GM21717 (cell line): ENCODE measurements around the gene HEYL.
A peak's percentile ranks its signal among the peaks of the same experiment; 100 is the strongest.
"Not testable (repeated sequence)": the region's sequence is repeated elsewhere in the genome, so short reads cannot be mapped to it uniquely, and the experiment has no call there.

Source experiments
- ATAC-seq: cut with Tn5 transposase; IDR thresholded peaks from one replicate; pipeline ENCODE4 v1.9.1; 2021; ENCODE audit warnings: mild to moderate bottlenecking, moderate library complexity; ENCODE audit not compliant: unreplicated experiment

Gene HEYL

GRCh38 chr1:39613250-39613649 lies 26.2 kb downstream of the HEYL start:
- ATAC-seq = no peak

GRCh38 chr1:39609618-39610331 lies 29.7 kb downstream of the HEYL start:
- ATAC-seq = no peak

GRCh38 chr1:39608921-39609320 lies 30.5 kb downstream of the HEYL start:
- ATAC-seq = no peak

GRCh38 chr1:39603677-39604076 lies 35.8 kb downstream of the HEYL start:
- not testable (repeated sequence) for ATAC-seq

GRCh38 chr1:39601667-39602255 lies 37.7 kb downstream of the HEYL start:
- not testable (repeated sequence) for ATAC-seq

GRCh38 chr1:39596163-39596562 lies 43.3 kb downstream of the HEYL start:
- no peak for ATAC-seq

- no peak for ATAC-seq
Measured at GRCh38 chr1:39593386-39593785, 46.1 kb downstream of the HEYL start.

GRCh38 chr1:39592069-39592468 lies 47.4 kb downstream of the HEYL start:
- no peak for ATAC-seq

- no peak for ATAC-seq
Measured at GRCh38 chr1:39590546-39590945, 48.9 kb downstream of the HEYL start.

GRCh38 chr1:39585933-39586332 lies 53.5 kb downstream of the HEYL start:
- no peak for ATAC-seq

- peak; percentile 39 for ATAC-seq
Measured at GRCh38 chr1:39576016-39576657, 63.3 kb downstream of the HEYL start.

GRCh38 chr1:39575191-39576015 lies 64.0 kb downstream of the HEYL start:
- ATAC-seq = peak; percentile 21

GRCh38 chr1:39574646-39575045 lies 64.8 kb downstream of the HEYL start:
- no peak for ATAC-seq
